OCI-LY1 (cell line): Measurements from ENCODE around the gene RAD51B.

Experiments
- H2AFZ ChIP-seq: fragments of 200-600 bp; sonication (generic), shearing (Covaris generic); 2 replicates; pipeline ENCODE4 v1.6.0; 2014; ENCODE audit warnings: antibody characterized with exemption, mild to moderate bottlenecking, low read length
- H3F3A ChIP-seq: fragments of 200-600 bp; sonication (generic), shearing (Covaris generic); 2 replicates; pipeline ENCODE4 v1.6.0; 2014; ENCODE audit warnings: mild to moderate bottlenecking, antibody characterized with exemption, low read length, moderate library complexity; ENCODE audit not compliant: insufficient read depth
- H3K27ac ChIP-seq: fragments of 200-600 bp; sonication (generic); 2 replicates; pipeline ENCODE4 v1.5.1; 2014; ENCODE audit warnings: low read length, mixed run types, mild to moderate bottlenecking, low read depth; ENCODE audit not compliant: poor library complexity, severe bottlenecking
- H3K27me3 ChIP-seq: fragments of 200-600 bp; sonication (generic); 2 replicates; pipeline ENCODE4 v1.6.0; 2014; ENCODE audit warnings: antibody characterized with exemption, mild to moderate bottlenecking, low read length, moderate library complexity; ENCODE audit not compliant: insufficient read depth
- H3K36me3 ChIP-seq: fragments of 200-600 bp; sonication (generic); 2 replicates; pipeline ENCODE4 v1.6.1; 2014; ENCODE audit warnings: mild to moderate bottlenecking, antibody characterized with exemption, low read length, moderate library complexity, mixed read lengths; ENCODE audit not compliant: insufficient read depth
- H3K4me1 ChIP-seq: fragments of 200-600 bp; sonication (generic); 2 replicates; pipeline ENCODE4 v1.5.1; 2014; ENCODE audit warnings: mild to moderate bottlenecking, low read length, moderate library complexity; ENCODE audit not compliant: insufficient read depth, severe bottlenecking
- H3K4me2 ChIP-seq: fragments of 200-600 bp; sonication (generic), shearing (Covaris generic); 2 replicates; pipeline ENCODE4 v1.6.1; 2014; ENCODE audit warnings: low read length
- H3K4me3 ChIP-seq: fragments of 200-600 bp; sonication (generic); 2 replicates; pipeline ENCODE4 v1.5.1; 2014; ENCODE audit warnings: low read length, low read depth, mild to moderate bottlenecking, mixed read lengths; ENCODE audit not compliant: poor library complexity, severe bottlenecking
- H3K79me2 ChIP-seq: fragments of 200-600 bp; shearing (Covaris generic); 2 replicates; pipeline ENCODE4 v1.6.1; 2016; ENCODE audit warnings: mixed run types, low read length, mixed read lengths; ENCODE audit not compliant: insufficient read depth
- H3K9ac ChIP-seq: fragments of 200-600 bp; sonication (generic), shearing (Covaris generic); 2 replicates; pipeline ENCODE4 v1.6.1; 2014; ENCODE audit warnings: mild to moderate bottlenecking, low read length, mixed read lengths
- H3K9me2 ChIP-seq: fragments of 200-600 bp; sonication (generic), shearing (Covaris generic); 2 replicates; pipeline ENCODE4 v1.6.1; 2014; ENCODE audit warnings: low read depth, mild to moderate bottlenecking, low read length, mixed read lengths
- H3K9me3 ChIP-seq: fragments of 200-600 bp; shearing (Covaris generic); 2 replicates; pipeline ENCODE4 v1.6.1; 2014; ENCODE audit warnings: low read length, mixed read lengths
- H4K20me1 ChIP-seq: fragments of 200-600 bp; sonication (generic), shearing (Covaris generic); 2 replicates; pipeline ENCODE4 v1.6.0; 2016; ENCODE audit warnings: mild to moderate bottlenecking, low read length; ENCODE audit not compliant: insufficient read depth
- CTCF ChIP-seq: fragments of 200-600 bp; sonication (generic), shearing (Covaris generic); IDR thresholded peaks from 2 replicates; pipeline ENCODE4 v1.5.1; 2017; ENCODE audit warnings: mild to moderate bottlenecking, antibody characterized with exemption, low read length, moderate library complexity, mixed read lengths
- EZH2 ChIP-seq: fragments of 200-600 bp; sonication (generic), shearing (Covaris generic); IDR thresholded peaks from 2 replicates; pipeline ENCODE4 v1.8.0; 2017; ENCODE audit warnings: borderline replicate concordance, mixed run types, mild to moderate bottlenecking, antibody characterized with exemption, low read length, moderate library complexity, mixed read lengths

Gene RAD51B

GRCh38 chr14:68538639-68539038 lies 719.1 kb downstream of the RAD51B start:
- no peaks in the 10 kb centered on the region for H3F3A ChIP-seq

GRCh38 chr14:68539241-68539737 lies 719.7 kb downstream of the RAD51B start:
- Histone ChIP-seq H3K9me2 (no peaks in the 10 kb centered on the region), H3K9me3 (no peaks in the 10 kb centered on the region), H3K4me3 (no peak overlapping the region), H3F3A (no peaks in the 10 kb centered on the region), H3K9ac (no peak overlapping the region), H3K27me3 (no peaks in the 10 kb centered on the region), H3K27ac (no peak overlapping the region), H3K36me3 (no peaks in the 10 kb centered on the region), H3K4me1 (no peaks in the 10 kb centered on the region), H3K4me2 (no peak overlapping the region), H4K20me1 (no peaks in the 10 kb centered on the region), H2AFZ (no peak overlapping the region), H3K79me2 (no peaks in the 10 kb centered on the region)
- TF ChIP-seq CTCF (no peak), EZH2 (no peak)

More at GRCh38 chr14:68538639-68539038, 719.1 kb downstream of the RAD51B start:
- H3K27ac ChIP-seq, result no peak overlapping the region
- no peaks in the 10 kb centered on the region for H3K79me2 ChIP-seq
- no peaks in the 10 kb centered on the region for H3K9me2 ChIP-seq
- no peaks in the 10 kb centered on the region for H3K27me3 ChIP-seq
- H2AFZ ChIP-seq, result no peak overlapping the region
- TF ChIP-seq EZH2 (no peak), CTCF (no peak)
- H3K36me3 ChIP-seq, result no peaks in the 10 kb centered on the region
- H4K20me1 ChIP-seq, result no peaks in the 10 kb centered on the region
- H3K4me3 ChIP-seq, result no peak overlapping the region
- no peak overlapping the region for H3K4me2 ChIP-seq
- H3K4me1 ChIP-seq, result no peaks in the 10 kb centered on the region
- H3K9me3 ChIP-seq, result no peaks in the 10 kb centered on the region
- H3K9ac ChIP-seq, result no peak overlapping the region

DNA sequence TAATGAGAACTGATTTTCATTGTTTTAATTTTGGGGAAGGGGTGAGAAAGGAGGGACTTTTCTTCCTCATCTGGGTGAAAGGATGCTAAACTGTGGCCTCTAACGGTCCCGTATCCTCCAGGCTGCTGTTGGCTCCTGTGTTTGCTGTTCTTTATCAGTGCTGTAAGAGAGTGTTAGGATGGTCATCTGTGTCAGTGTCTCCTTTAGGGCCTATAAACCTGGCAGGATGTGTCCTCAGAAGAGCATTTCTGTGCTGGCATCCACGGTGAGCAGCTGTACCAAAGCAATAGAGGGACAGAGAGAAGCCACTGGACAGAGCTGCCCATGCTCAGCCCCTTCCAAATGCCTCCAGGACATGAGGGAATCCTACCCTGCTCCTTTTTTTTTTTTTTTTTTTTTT lies 720.2 kb downstream of the RAD51B start:
- Histone ChIP-seq H3K9ac (no peak overlapping the region), H2AFZ (no peak overlapping the region), H3K4me1 (no peaks in the 10 kb centered on the region), H3K4me3 (no peak overlapping the region), H3K27ac (no peak overlapping the region), H3K9me2 (no peaks in the 10 kb centered on the region), H3K9me3 (no peaks in the 10 kb centered on the region), H4K20me1 (no peaks in the 10 kb centered on the region), H3F3A (no peaks in the 10 kb centered on the region), H3K27me3 (no peaks in the 10 kb centered on the region), H3K36me3 (no peaks in the 10 kb centered on the region), H3K4me2 (no peak overlapping the region), H3K79me2 (no peaks in the 10 kb centered on the region)
- TF ChIP-seq EZH2 (no peak), CTCF (no peak)
